DMS 273 (cell line): ENCODE data around the gene ARRDC1.
"Not testable (repeated sequence)": the region's sequence is repeated elsewhere in the genome, so short reads cannot be mapped to it uniquely, and the experiment has no call there.

Experiments
- DNase-seq: peaks from one replicate; lab custom pipeline; 2025; ENCODE audit not compliant: unreplicated experiment; lab: John Stamatoyannopoulos, UW

The ARRDC1 gene

DNA sequence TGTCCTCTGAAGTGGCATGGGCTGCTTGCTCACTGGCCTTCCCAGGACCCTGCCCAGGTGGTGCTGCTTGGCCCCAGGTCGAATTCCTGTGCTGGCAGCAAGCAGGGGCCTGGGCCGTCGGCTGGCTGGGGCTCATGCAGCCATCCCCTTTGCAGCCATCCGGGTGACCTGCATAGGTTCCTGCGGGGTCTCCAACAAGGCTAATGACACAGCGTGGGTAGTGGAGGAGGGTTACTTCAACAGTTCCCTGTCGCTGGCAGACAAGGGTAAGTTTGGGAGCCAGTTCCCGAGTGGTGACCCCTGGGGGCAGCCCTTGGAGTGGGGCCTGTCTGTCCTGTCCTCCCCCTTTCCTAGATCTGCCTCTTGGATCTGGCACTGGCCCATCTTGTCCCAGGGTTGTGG, 7.3 kb downstream of the ARRDC1 start:
- no peak for DNase-seq

- no peak for DNase-seq
These were observed 7.8 kb downstream of the ARRDC1 start for GRCh38 chr9:137613259-137613658.

GRCh38 chr9:137613738-137614523, 8.4 kb downstream of the ARRDC1 start:
- no peak for DNase-seq

- no peak for DNase-seq
These were observed 9.3 kb downstream of the ARRDC1 start for GRCh38 chr9:137614631-137615386.

DNA sequence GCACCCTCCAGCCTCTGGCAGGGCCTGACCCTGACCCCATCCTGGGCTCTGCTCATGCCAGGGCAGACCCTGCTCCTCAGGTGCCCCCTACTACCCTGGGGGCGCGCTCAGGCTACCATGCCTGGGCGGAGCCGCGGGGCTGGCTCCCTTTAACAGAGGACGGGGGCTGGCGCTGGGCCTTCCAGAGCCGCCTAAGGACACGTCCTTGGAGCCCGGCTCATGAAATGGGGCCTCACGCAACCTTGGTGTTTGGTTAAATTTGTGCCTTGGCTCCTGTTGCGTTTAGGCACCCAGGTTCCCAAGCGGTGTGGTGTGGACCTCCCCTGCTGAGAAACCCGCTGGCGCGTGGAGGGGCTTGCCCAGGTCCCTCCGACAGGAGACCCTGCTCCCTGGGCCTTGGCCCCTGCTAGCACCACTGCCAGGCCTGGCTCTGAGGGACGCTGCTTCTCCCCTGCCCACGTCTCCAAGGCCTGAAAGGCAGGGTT, 9.9 kb downstream of the ARRDC1 start:
- DNase-seq = no peak

GRCh38 chr9:137618105-137619067, 12.9 kb downstream of the ARRDC1 start, which contains the start of gene EHMT1:
Gene EHMT1 (plus strand): TSS chr9:137619005. CDS start chr9:137619029, 24 bp downstream.
- DNase-seq = peak; percentile 93

DNA sequence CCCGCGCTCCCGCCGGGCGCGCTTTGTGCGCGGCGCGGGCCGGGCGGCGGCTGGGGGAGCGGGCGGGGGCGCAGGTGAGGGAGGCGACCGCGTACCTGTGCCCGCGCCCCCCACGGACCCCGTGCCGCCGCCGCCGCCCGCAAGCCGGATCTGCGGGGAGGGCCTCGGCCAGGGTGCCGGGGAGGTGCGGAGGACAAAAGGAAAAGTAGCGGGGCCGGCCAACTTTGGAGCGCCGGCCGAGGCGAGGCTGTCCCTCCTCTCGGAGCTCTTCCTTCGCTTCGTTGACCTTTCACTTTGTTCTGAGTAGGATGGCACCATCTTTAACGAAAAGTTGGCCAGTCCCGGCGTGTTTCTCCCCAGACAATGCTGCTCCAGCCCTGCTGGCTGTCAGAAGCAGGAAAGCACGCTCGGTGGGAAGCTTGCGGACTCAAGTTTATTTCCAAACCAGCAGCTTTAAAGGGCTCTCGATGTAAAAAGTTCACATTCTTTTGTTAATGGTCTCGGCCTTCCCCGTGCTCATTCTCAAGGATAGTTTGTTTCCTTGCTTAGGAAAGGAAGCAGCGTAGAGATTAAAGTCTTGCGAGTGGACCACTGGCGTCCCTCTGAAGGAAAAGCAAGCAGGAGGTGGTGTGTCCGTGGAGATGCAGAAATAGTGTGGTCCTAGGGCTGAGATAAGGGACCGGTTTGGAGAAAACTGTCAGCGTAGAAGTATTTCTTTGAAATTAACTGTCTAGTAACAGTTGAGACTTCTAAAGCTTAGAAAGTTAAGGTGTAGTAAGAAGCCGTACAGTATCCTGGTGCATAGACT, 14.0 kb downstream of the ARRDC1 start:
- DNase-seq = peak; percentile 62

- DNase-seq = no peak
These were observed 14.5 kb downstream of the ARRDC1 start for GRCh38 chr9:137620048-137620405.

GRCh38 chr9:137620581-137620980, 15.1 kb downstream of the ARRDC1 start:
- no peak for DNase-seq

DNA sequence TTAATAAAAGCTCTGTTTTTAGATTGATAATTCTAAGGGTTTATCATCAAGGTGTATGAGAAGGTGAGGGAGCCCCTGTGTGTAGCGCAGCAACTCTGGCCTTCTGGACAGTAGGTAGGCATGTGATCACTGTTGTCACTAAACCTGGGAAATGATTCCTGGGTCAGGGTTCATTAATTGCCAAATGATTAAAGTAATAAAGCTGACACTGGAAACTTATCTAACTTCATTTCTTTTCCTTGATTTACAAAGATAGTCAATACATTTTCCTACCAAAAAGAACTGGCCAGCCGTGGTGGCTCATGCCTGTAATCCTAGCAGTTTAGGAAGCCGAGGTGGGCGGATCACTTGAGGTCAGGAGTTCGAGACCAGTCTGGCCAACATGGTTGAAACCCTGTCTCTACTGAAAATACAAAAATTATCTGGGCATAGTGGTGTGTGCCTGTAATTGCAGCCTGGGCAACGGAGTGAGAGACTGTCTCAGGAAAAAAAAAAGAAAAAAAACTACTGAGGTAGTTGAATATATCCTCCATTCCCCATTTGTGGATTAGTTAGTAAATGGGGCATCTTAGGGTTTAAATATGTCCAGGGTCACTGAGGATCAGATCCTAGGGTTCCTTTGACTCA, 15.8 kb downstream of the ARRDC1 start:
- DNase-seq = peak; percentile 55

DNA sequence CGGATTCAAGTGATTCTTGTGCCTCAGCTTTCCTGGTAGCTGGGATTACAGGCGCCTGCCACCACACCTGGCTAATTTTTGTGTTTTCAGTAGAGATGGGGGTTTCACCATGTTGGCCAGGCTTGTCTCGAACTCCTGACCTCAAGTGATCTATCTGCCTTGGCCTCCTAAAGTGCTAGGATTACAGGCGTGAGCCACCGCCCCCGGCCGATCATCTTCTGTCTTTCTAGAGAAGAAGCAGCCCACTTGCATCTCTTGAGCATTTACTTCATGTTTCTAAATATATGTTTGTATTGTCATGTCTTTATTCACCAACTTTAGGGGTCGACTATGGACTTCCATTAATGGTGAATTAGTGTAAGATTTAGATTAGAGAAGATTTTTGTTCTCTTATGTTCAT, 16.7 kb downstream of the ARRDC1 start:
- not testable (repeated sequence) for DNase-seq

GRCh38 chr9:137626464-137626863, 21.0 kb downstream of the ARRDC1 start:
- DNase-seq = no peak

DNA sequence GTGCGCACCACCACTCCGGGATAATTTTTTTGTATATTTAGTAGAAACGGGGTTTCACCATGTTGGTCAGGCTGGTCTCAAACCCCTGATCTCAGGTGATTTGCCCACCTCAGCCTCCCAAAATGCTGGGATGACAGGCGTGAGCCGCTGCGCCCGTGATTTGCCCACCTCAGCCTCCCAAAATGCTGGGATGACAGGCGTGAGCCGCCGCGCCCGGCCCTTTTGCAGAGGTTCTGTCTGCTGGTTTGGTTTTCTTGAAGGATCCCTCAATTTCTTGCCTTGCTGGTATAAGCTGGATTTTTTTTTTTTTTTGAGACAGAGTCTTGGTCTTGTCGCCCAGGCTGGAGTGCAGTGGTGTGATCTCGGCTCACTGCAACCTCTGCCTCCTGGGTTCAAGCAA, 21.9 kb downstream of the ARRDC1 start:
- DNase-seq = not testable (repeated sequence)

- no peak for DNase-seq
These were observed 24.6 kb downstream of the ARRDC1 start for GRCh38 chr9:137630126-137630525.

- peak; percentile 10 for DNase-seq
These were observed 25.2 kb downstream of the ARRDC1 start for GRCh38 chr9:137630679-137631078.

- DNase-seq = no peak
These were observed 26.1 kb downstream of the ARRDC1 start for GRCh38 chr9:137631345-137632229.

- no peak for DNase-seq
These were observed 27.0 kb downstream of the ARRDC1 start for GRCh38 chr9:137632230-137633161.

GRCh38 chr9:137634016-137634415, 28.5 kb downstream of the ARRDC1 start:
- no peak for DNase-seq
